ENCODE data around the gene DOP1A.
A peak's percentile ranks its signal among the peaks of the same experiment; 100 is the strongest.

DOP1A gene

GRCh38 chr6:83198486-83199172 is 131.2 kb downstream of the DOP1A start:
- peak; percentile 35 for DNase-seq (ENCODE audit: low read depth)

- DNase-seq (ENCODE audit: low read depth), result no peak
Observed at GRCh38 chr6:83199173-83199862, 131.8 kb downstream of the DOP1A start.

- DNase-seq (ENCODE audit: low read depth), result no peak
Observed at GRCh38 chr6:83199863-83200225, 132.4 kb downstream of the DOP1A start.

- no peak for DNase-seq (ENCODE audit: low read depth)
Observed at GRCh38 chr6:83202031-83202430, 134.6 kb downstream of the DOP1A start.

- DNase-seq (ENCODE audit: low read depth), result peak; percentile 79
Observed at GRCh38 chr6:83215131-83216047, 147.9 kb downstream of the DOP1A start.

- no peak for DNase-seq (ENCODE audit: low read depth)
Observed at GRCh38 chr6:83216806-83217205, 149.3 kb downstream of the DOP1A start.

All from fibroblast of gingiva (primary cell).